ENCODE results near the gene ELOVL6.

- TF ChIP-seq CTCF (IDR thresholded peaks at IDR 0.05; ENCODE audit: insufficient read depth, low read depth, low read length), result no peak
- no peak for TF ChIP-seq EZH2 (IDR thresholded peaks at IDR 0.05; ENCODE audit: insufficient read depth, low read length)
Observed at GRCh38 chr4:110149089-110149488, 49.3 kb downstream of the ELOVL6 start.
